Measurements from ENCODE around the gene PIK3R1. TPM values are rescaled to one million over a fixed set of nuclear protein-coding genes. Genes with fewer than 3 reads are reported as not detected.

The PIK3R1 gene
- total RNA-seq, 1 donor from 2014 or later: 70.6 TPM

DNA sequence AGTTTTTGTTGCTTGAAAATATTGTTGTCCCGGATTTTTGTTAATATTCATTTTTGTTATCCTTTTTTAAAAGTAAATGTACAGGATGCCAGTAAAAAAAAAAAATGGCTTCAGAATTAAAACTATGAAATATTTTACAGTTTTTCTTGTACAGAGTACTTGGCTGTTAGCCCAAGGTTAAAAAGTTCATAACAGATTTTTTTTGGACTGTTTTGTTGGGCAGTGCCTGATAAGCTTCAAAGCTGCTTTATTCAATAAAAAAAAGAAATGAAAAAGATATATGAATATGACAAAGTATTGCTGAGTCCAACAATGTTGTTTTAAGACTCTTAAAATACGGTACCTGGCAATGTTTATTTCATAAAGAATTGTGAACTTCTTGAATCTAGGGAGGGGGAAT lies 82.9 kb downstream of the PIK3R1 start:
- no peak for DNase-seq

- no peak for DNase-seq
These were observed 83.5 kb downstream of the PIK3R1 start for GRCh38 chr5:68299105-68299504.

GRCh38 chr5:68299575-68299974 lies 84.0 kb downstream of the PIK3R1 start:
- DNase-seq: no peak

- DNase-seq: no peak
These were observed 87.6 kb downstream of the PIK3R1 start for GRCh38 chr5:68303038-68303738.

GRCh38 chr5:68303754-68304420 lies 88.3 kb downstream of the PIK3R1 start:
- no peak for DNase-seq

GRCh38 chr5:68304421-68305052 lies 89.0 kb downstream of the PIK3R1 start:
- no peak for DNase-seq

DNA sequence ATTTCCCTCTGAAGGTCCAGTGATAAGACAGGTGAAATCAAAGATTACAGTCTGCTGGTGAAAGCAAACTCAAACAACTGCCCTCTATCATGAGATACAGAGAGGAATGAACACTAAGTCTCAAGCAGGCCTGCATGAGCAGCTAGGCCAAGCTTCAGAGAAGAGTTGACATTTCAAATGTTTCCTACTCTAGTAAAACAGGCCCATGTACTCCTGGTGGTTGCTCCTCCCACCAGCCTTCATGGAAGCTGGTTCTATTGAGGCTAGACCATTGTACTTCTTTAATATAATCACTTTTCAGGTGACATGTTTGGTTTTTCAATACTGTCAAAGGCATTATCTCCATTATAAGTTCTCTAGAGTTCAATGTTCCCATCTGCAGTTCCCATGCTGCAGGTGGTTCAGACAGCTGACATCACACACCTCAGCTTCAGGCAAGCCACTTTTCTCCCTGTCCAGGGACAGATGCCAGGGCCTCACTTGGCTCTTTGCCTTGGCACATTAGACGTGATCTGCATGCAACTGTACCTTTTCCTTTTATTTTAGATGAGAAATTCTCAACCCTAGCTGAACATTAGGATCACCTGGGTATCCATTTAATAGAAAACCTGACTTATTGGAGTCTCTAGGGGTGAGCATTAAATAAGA lies 89.8 kb downstream of the PIK3R1 start:
- DNase-seq: no peak

DNA sequence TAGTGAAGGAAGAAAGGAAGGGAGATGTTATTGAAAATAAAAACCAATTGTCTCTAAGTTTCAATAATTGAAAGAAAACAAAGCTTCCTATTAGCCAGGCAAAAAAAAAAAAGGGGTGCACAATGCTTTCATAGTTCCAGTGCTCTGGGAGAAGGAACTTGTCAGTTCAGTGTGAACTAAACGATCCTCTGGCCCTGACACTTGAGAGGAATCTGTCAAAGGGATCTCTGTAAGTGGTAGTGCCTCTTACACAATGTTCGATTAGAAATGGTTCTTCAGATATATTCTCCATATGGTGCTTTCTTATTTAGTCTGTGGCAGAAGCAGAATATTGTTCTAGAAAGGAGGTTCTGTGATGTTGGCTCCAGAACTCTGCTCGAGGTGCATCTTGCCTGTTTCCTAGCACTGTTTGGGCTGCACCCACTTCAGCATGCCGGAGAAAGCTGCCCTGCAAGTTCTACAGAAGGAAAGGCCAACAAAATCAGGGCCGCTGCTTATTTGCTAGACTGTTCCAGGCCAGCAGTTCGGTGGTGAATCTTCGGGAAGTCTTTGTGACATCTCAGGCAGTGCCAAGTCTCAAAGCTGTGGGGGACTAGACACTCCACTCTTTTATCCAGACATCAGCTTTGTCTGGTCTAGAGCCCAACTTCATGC lies 90.9 kb downstream of the PIK3R1 start:
- DNase-seq: no peak

- no peak for DNase-seq
These were observed 97.8 kb downstream of the PIK3R1 start for GRCh38 chr5:68313336-68313735.

DNA sequence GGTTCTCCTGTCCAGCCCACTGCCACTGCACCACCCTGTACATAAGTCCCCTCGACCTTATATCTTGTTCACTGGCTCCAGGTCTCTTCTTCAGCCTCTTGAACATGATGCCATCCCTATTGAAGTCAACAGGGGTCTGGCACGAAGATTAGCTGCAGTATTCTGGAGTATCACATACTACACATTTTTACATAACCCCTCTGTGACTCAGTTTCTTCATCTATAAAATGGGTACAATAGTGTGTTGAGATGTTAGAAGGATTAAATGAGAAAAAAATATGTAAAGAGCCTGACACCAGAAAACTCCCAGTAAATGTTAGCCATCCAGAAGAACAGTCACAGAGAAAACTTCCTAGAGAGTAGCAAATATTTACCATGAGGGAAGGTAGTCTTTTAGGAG lies 98.9 kb downstream of the PIK3R1 start:
- DNase-seq: no peak

DNA sequence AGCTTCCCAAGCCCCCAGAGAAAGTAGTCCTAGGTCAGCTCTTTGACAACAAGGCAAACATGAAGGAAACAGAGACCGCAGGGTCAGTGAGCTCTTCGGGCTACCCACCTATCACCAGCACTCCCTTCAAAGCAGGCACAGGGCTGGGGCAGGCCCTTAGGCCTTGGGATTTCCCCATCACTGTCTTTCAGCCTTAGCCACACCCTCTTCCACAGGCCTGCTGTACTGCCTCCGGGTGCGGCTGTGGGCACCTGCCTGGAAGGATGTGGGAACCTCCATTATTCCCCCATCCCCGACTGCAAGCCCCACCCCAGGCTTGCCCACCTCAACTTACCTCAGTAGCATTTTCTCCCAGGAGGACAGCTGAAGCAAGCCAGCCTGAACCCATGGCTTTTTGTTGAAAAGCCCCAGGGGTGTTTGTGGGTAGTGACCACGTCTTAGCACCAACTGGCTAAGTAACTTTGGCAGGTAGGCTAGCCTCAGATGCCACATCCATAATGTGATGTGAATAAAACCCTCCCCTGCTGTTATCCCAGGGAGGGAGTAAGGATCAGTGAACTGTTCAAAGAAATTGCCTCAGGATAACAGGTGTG lies 100.2 kb downstream of the PIK3R1 start:
- DNase-seq: no peak

- DNase-seq: no peak
These were observed 100.9 kb downstream of the PIK3R1 start for GRCh38 chr5:68316469-68316868.

GRCh38 chr5:68317646-68318045 lies 102.1 kb downstream of the PIK3R1 start:
- DNase-seq: no peak

- no peak for DNase-seq
These were observed 103.6 kb downstream of the PIK3R1 start for GRCh38 chr5:68318955-68319705.

DNA sequence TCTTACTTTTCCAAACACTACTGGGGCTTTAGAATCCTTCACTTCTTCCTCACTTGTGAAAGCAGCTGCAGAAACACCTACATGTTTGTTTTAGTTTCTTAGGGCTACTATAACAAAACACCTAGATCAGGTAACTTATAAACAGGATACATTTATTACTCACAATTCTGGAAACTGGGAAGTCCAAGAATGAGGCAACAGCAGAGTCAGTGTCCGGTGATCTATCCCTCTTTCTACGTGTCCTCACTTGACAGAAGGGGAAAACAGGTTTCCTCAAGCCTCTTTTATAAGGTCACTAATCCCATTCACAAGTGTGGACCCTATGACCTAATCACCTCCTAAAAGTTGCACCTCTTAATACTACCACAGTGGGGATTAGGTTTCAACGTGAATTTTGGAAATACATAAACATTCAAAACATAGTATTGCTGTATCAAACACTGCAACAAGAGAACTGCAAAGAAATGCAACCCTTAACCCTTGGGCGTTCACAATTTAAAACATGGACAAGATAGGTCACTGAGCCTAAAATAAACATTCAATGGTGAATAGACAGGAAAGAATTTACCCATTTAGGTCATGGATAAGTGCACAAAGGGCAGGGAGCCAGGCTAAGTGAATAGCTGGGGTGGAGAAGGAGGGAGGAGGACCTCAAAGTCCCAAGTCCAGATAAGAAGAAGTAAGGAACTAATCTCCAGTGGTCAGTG lies 104.3 kb downstream of the PIK3R1 start:
- no peak for DNase-seq

GRCh38 chr5:68320413-68320986 lies 104.9 kb downstream of the PIK3R1 start:
- DNase-seq: no peak

DNA sequence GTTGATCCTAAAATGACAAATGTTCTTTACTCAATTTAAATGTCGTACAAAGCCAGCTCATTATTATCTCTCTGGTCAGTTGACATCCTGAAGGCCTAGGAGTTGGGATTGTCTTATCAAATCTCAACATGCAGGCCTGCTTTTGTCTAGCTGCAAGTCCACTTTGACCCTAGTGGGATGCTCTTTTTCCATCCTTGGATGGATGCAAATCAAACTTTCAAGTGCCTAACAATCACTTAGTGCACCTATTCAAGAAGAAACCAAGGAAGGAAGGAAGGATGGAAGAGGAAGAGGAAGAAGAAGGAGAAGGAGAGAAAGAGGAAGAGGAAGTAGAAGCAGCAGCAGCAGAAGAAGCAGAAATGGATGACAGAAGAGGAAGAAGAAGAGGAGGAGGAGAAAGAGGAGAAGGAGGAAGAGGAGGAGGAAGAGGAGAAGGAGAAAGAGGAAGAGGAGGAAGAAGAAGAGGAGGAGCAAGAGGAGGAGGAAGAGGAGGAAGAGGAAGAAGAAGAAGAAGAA lies 109.6 kb downstream of the PIK3R1 start:
- no peak for DNase-seq

- DNase-seq: no peak
These were observed 114.1 kb downstream of the PIK3R1 start for GRCh38 chr5:68329554-68330255.

DNA sequence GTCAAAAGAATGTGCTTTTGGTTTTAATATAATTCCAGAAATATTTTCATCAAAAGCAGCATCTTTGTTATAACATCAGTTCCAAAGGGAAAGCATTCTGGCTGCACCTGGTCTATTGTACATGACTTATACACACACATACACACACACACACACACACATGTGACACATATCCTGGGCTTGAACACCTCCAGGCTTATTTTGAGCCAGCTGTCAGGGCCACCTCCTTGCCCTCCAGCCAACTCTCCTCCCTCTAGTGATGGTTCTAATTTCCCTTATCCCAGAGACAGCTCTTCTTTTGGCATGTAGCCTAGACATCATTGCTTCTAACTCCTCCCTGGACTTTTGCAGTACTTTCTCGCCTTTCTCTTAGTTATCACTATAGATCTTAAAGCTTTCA lies 115.0 kb downstream of the PIK3R1 start:
- DNase-seq: peak; percentile 62
